DOHH2 (cell line): Measurements from ENCODE around the gene ECT2L.

Source experiments
- CTCF ChIP-seq: fragments of 200-600 bp; sonication (generic); IDR thresholded peaks from one replicate; pipeline ENCODE4 v1.5.1; 2014; ENCODE audit warnings: antibody characterized with exemption, mild to moderate bottlenecking, low read depth, low read length; ENCODE audit not compliant: poor library complexity, severe bottlenecking
- EZH2phosphoT487 ChIP-seq: fragments of 200-600 bp; sonication (generic); IDR thresholded peaks from 2 replicates; pipeline ENCODE4 v1.6.1; 2017; ENCODE audit warnings: borderline replicate concordance, mild to moderate bottlenecking, antibody characterized with exemption, low read length, moderate library complexity, mixed read lengths

GRCh38 chr6:138778331-138778730 lies 17.6 kb upstream of the ECT2L start:
- TF ChIP-seq CTCF (no peak), EZH2phosphoT487 (no peak)
